Gastrocnemius medialis (tissue), 4 donors: ENCODE measurements around the gene GNAZ. TPM values are rescaled to one million over a fixed set of nuclear protein-coding genes. Genes with fewer than 3 reads are reported as not detected.

Experiments
- ATAC-seq, 2 donors: fragments of 150-250 bp; one replicate each; pipeline ENCODE4 v1.9.1; 2016
- DNase-seq, 2 donors: peaks; one replicate each; pipeline ENCODE4 v3.0.0-alpha.2; 2019
- H3K27ac ChIP-seq, 4 donors: fragments of 200-600 bp; sonication (generic); 1 replicate in 1 of 4; 2 replicates in 3 of 4; pipeline ENCODE4 v1.5.1; 2016 to 2018; ENCODE audit warnings: mild to moderate bottlenecking in 2 of 4, moderate library complexity in 1 of 4
- H3K27me3 ChIP-seq, 3 donors: fragments of 200-600 bp; sonication (generic) in 2 of 3; 1 replicate in 1 of 3; 2 replicates in 2 of 3; pipeline versions ENCODE4 v1.5.1 to v1.6.0; 2016 to 2019; ENCODE audit warnings: mild to moderate bottlenecking in 1 of 3, moderate library complexity in 1 of 3
- H3K36me3 ChIP-seq, 2 donors: fragments of 200-600 bp; sonication (generic) in 1 of 2; one replicate each; pipeline ENCODE4 v1.5.1; 2017 to 2018
- H3K4me1 ChIP-seq, 2 donors: fragments of 200-600 bp; sonication (generic) in 1 of 2; one replicate each; pipeline ENCODE4 v1.5.1; 2016 to 2017; ENCODE audit warnings: mild to moderate bottlenecking in 2 of 2
- H3K4me3 ChIP-seq, 4 donors: fragments of 200-600 bp; sonication (generic) in 3 of 4; 1 replicate in 1 of 4; 2 replicates in 3 of 4; pipeline ENCODE4 v1.5.1; 2016 to 2019; ENCODE audit warnings: mild to moderate bottlenecking in 2 of 4
- H3K9me3 ChIP-seq, 3 donors: fragments of 200-600 bp; sonication (generic) in 2 of 3; 1 replicate in 1 of 3; 2 replicates in 2 of 3; pipeline ENCODE4 v1.5.1; 2016 to 2019
- CTCF ChIP-seq, 5 experiments: fragments of 450-650 bp in 3 of 5; fragments of 200-600 bp in 2 of 5; sonication (generic) in 2 of 5; IDR thresholded peaks in 4 of 5; conservative IDR thresholded peaks in 1 of 5; 1 replicate in 4 of 5; 2 replicates in 1 of 5; pipeline ENCODE4 v1.5.1; 2016 to 2019; ENCODE audit warnings: antibody characterized with exemption in 5 of 5, mild to moderate bottlenecking in 3 of 5, moderate library complexity in 3 of 5
- POLR2A ChIP-seq, 2 donors: fragments of 450-650 bp; IDR thresholded peaks; one replicate each; pipeline ENCODE4 v1.6.1; 2017; ENCODE audit warnings: antibody characterized with exemption in 2 of 2, mild to moderate bottlenecking in 2 of 2, moderate library complexity in 2 of 2
- in situ Hi-C, 4 donors: fragments of 200-750 bp; cut with MboI; loops; one replicate each; pipeline versions ENCODE4 v1.15.0 to v1.8.0; 2017; ENCODE audit warnings: low sequenced_read_pairs in 4 of 4
- intact Hi-C: fragments of 100-400 bp; cut with DNase I; formaldehyde crosslinking; loops from one replicate; pipeline ENCODE4 v1.15.1; 2023; ENCODE audit warnings: low total_unique reads
- total RNA-seq, 4 donors: library from RNA; depleted of rRNA; stranded (reverse); fragments of >200 nt; gene quantifications; one replicate each; pipeline versions ENCODE4 v1.1.0 to v1.2.3, GENCODE V29; 2016

The GNAZ gene
- total RNA-seq, 4 donors from 2014 or later, result 0.92 to 3.1 (median 2.6) TPM

DNA sequence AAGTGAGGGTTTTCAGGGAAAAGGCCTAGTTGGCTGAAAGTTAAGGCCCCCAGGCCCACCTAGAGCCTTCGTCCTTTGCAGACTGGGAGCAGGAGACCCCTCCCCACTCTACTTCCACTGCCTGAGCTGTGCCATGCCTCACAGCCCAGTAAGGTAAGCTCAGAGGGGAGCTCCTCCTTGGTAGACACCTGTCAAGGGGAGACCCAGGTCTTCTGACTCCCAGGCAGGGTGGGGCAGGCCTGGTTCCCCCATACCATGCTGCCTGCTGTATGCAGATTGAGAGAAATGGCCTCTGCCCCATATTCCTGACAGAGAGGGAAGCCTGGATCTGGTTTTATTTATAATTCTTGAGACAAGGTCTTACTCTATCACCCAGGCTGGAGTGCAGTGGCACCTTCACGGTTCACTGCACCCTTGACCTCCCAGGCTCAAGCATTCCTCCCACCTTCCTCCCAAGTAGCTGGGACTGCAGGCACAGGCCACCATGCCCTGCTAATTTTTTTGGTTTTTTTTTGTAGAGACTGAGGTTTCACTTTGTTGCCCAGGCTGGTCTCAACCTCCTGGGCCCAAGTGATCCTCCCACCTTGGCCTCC lies 75.7 kb downstream of the GNAZ start:
- H3K4me3 ChIP-seq, result peak overlapping the region in 3 of 4 donors; percentile 41 to 48 (median 48)
- H3K27me3 ChIP-seq, result peaks cover 8 to 15% (median 8%) of the 10 kb centered on the region in 3 donors
- H3K4me1 ChIP-seq, result peaks cover 8 to 10% of the 10 kb centered on the region in 2 donors
- peak overlapping the region in 3 of 4 donors; percentile 2 to 38 (median 16) for H3K27ac ChIP-seq
- intact Hi-C loops (no loop called here), in situ Hi-C loops (loop anchor here in 2 of 4 donors (25.0 kb wide), 2 partner anchors 309 to 684 kb away; no protein-coding TSS in a partner anchor)
- no peaks in the 10 kb centered on the region for H3K36me3 ChIP-seq
- no peak for TF ChIP-seq CTCF (IDR thresholded peaks at IDR 0.05 in 4 of 5, conservative IDR thresholded peaks at IDR 0.05 in 1 of 5)
- TF ChIP-seq POLR2A (IDR thresholded peaks at IDR 0.05), result no peak
- H3K9me3 ChIP-seq, result no peaks in the 10 kb centered on the region
- DNase-seq (no peak), ATAC-seq (no peak)

DNA sequence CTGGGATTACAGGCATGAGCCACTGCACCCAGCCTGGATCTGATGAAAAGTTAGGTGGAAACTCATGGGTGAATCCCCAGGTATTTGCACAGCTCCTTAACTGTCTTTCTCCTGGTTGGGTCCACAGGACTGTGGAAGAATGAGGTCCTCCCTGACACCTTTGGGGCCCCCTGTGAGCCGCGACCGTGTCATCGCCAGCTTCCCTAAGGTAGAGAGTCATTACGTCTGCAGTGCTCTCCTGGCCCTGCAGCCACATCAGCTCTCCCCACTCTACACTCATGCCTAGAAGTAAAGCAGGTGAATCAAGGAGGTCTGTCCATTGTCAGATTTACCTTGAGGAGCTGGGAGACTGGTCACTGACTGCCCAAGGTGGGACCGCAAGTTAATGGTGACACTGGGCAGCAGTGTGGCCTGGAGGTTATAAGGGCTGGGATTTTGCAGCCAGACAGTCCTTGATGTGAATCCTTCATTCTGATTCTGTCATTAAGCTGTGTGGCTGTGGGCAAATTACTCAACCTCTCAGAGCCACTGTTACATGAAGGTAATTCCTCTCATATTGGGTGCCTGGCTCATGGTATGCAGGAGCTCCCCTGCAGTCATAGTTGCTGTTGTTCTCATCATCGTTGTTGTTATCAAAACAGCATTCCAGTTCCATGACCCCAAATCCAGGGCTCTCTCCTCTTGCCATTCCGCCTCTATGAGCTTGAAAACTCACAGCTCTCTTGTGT lies 76.3 kb downstream of the GNAZ start:
- ATAC-seq (no peak), DNase-seq (no peak)
- no peaks in the 10 kb centered on the region for H3K9me3 ChIP-seq
- intact Hi-C loops, result no loop called here
- H3K4me3 ChIP-seq, result no peak overlapping the region
- H3K36me3 ChIP-seq, result no peaks in the 10 kb centered on the region
- H3K4me1 ChIP-seq, result peaks cover 6 to 10% of the 10 kb centered on the region in 2 donors
- peaks cover 8 to 15% (median 8%) of the 10 kb centered on the region in 3 donors for H3K27me3 ChIP-seq
- in situ Hi-C loops, result loop anchor here in 2 of 4 donors (25.0 kb wide), 2 partner anchors 309 to 684 kb away; no protein-coding TSS in a partner anchor
- H3K27ac ChIP-seq, result no peak overlapping the region
- no peak for TF ChIP-seq CTCF (IDR thresholded peaks at IDR 0.05 in 4 of 5, conservative IDR thresholded peaks at IDR 0.05 in 1 of 5)
- TF ChIP-seq POLR2A (IDR thresholded peaks at IDR 0.05), result no peak

DNA sequence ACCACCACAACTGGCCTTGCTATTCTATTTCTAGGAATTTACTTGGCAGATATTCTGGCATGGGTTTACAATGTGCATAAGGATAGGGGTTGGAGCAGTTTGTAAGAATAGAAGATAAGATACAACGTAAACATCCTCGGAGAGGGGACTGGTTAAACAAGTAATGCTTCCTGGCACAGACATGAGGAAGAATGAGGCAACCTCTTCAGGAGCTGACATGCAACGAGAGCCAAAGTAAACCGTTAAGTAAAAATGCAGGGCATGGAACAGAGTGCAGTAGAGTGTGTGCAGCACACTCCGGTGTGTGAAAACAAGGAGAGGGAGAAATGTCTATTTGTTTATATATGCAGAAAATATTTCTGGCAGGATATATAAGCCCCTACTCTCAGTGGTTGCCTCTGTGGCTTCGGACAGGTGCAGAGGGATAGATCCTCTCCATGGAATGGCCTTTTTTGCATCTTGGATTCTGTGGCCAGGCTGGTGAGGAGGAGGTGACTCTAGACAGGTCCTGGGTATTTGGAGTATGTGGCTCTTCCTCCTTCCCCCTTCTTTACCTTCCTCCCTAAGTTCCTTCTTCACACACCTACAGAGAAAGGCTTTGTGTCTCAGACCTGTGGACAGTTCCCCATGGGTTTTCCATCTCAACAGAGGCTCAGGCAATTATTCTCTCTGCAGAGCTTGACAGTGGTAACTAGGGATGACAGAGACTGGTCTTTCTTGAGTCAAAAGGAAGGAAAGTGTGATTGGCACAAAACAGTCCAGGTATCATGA lies 77.5 kb downstream of the GNAZ start:
- intact Hi-C loops (no loop called here), in situ Hi-C loops (loop anchor here in 2 of 4 donors (25.0 kb wide), 2 partner anchors 311 to 686 kb away; no protein-coding TSS in a partner anchor)
- no peak for DNase-seq
- peaks cover 2 to 14% (median 7%) of the 10 kb centered on the region in 3 donors for H3K27me3 ChIP-seq
- peaks cover 0 to 7% of the 10 kb centered on the region in 2 donors for H3K4me1 ChIP-seq
- H3K36me3 ChIP-seq, result no peaks in the 10 kb centered on the region
- no peak overlapping the region for H3K27ac ChIP-seq
- TF ChIP-seq POLR2A (IDR thresholded peaks at IDR 0.05) (no peak), CTCF (IDR thresholded peaks at IDR 0.05 in 4 of 5, conservative IDR thresholded peaks at IDR 0.05 in 1 of 5) (no peak)
- no peaks in the 10 kb centered on the region for H3K9me3 ChIP-seq
- no peak overlapping the region for H3K4me3 ChIP-seq
- ATAC-seq, result no peak

DNA sequence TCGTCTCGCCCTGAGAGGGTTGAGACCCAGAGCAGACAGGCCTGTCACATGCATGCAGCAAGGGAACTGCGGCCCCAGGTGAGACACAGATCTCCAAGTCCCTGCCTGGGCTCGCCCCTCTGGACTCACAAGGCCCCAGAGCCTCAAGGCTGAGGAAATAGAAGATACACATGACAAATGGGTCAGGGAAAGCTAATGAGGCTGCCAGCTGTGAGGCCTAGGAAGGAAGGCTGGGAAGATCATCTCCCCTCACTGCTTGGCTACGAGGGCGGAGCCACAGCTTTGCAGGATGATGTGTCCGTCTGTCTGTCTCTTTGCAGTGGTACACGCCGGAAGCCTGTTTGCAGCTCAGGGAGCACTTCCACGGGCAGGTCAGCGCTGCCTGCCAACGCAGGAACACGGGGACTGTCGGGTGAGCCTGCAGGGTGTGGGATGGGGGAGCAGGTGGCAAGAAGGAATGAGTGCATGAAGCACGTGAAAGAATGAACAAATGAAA lies 79.5 kb downstream of the GNAZ start:
- ATAC-seq (no peak), DNase-seq (no peak)
- intact Hi-C loops, result no loop called here
- in situ Hi-C loops, result loop anchor here in 2 of 4 donors (25.0 kb wide), 2 partner anchors 312 to 687 kb away; no protein-coding TSS in a partner anchor
- H3K4me3 ChIP-seq, result no peak overlapping the region
- no peaks in the 10 kb centered on the region for H3K36me3 ChIP-seq
- TF ChIP-seq POLR2A (IDR thresholded peaks at IDR 0.05) (no peak), CTCF (IDR thresholded peaks at IDR 0.05 in 4 of 5, conservative IDR thresholded peaks at IDR 0.05 in 1 of 5) (no peak)
- H3K27me3 ChIP-seq, result peaks cover 0 to 3% (median 0%) of the 10 kb centered on the region in 3 donors
- peaks cover 0 to 7% of the 10 kb centered on the region in 2 donors for H3K4me1 ChIP-seq
- no peak overlapping the region for H3K27ac ChIP-seq
- no peaks in the 10 kb centered on the region for H3K9me3 ChIP-seq
